CD4-positive, alpha-beta T cell treated with Interferon alpha-2 for 1 hour (primary cell): Measurements from ENCODE around the gene FOXP1.

Source experiments
- DNase-seq, 2 donors: peaks; one replicate each; pipeline ENCODE4 v3.0.0-alpha.2; 2020 to 2022

The FOXP1 gene

DNA sequence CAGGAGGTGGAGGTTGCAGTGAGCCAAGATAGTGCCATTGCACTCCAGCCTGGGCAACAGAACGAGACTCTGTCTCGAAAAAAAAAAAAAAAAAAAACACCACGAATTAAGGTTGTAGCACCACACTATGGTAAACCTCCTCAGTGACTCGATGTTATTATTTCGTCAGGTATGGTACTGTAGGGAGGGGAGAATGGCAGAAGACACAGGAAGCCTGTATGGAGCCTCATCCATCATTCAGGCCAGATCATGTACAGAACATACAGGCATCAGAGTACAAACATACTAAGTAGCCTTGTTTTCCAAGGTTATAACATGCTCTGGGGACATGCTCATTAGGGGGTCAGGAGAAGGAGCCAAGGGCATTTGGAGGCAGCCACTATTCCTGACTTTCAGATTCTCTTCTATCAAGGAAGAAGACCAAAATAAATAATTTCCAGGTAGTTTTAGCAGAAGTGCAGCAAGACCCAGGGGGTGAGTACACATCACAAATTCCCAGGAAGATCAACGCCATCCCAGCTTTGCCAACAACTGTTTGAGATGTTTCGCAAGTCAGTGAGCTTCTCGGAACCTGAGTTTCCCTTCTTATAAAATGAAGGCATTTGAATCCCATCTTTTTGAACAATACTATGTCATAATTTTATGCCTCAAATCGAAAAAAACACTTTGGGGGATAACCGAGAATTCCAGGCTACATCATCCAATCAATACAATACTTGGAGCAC, 79.8 kb downstream of the FOXP1 start:
- DNase-seq, result no peak

GRCh38 chr3:71502066-71502625, 81.4 kb downstream of the FOXP1 start:
- no peak for DNase-seq

DNA sequence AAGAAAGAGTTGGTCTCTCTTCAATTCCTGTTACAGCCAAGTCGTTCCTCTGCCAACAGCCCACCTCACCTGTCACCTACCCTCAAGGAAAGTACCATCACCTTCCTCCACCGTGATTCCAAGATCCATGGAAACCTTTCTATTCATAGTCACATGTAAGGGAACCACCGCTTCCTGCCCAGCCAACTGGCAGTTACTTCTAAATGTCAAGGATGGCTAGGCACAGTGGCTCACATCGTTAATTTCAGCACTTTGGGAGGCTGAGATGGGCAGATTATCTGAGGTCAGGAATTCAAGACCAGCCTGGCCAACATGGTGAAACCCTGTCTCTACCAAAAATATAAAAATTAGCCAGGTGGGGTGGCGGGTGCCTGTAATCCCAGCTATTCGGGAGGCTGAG, 82.8 kb downstream of the FOXP1 start:
- no peak for DNase-seq

DNA sequence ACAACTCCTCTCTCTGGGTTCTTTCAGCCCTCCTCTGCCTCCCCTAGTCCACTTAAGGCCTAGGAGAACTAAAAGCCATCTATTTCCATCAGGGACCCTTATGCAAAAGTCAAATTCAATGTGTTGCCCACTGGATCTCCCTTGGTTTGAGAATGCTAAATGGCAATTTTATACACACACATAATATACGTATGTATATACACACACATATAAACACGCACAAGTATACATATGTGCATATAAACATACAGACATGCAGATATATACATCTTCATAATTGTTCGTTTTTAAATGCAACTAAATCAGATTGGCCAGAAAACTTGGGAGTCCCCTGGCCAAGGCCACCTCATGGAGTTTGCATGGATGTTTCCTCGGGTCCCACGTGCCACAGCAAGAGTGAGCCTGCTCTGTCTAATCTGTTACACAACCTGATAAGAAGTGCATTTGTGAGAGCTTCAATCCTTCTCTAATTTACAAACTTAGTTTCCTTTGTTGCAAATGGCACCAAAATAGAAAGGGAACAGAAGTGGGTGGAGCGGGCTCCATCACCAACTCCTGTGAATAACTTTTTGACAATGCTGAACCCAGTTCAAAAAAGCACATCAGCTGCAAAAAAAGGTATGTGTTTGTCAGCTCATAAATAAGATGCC, 84.2 kb downstream of the FOXP1 start:
- no peak for DNase-seq

- DNase-seq, result no peak
Observed at GRCh38 chr3:71498543-71498942, 85.0 kb downstream of the FOXP1 start.

DNA sequence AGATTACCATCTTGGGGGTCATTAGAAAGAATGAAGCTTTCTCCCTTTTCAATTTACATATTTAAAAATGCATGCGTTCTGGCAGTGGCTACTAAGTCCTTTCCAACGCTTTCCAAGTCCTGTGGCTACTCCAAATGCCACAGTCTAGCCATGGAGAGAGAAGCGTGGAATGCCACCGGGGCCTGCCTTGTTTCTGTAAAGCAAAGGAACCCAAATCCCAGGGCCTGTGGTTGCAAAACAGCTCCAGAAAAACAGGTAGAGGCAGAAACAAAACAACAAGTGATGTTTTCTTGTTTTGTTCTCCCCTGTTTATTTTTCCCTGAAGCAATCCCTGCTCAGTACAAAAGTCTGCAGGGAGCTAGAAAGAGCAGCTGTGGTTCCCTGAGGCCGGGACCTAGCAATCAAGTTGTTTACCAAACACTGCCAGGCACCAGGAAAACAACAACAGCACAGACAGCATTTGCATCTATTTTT, 85.5 kb downstream of the FOXP1 start:
- DNase-seq, result no peak

DNA sequence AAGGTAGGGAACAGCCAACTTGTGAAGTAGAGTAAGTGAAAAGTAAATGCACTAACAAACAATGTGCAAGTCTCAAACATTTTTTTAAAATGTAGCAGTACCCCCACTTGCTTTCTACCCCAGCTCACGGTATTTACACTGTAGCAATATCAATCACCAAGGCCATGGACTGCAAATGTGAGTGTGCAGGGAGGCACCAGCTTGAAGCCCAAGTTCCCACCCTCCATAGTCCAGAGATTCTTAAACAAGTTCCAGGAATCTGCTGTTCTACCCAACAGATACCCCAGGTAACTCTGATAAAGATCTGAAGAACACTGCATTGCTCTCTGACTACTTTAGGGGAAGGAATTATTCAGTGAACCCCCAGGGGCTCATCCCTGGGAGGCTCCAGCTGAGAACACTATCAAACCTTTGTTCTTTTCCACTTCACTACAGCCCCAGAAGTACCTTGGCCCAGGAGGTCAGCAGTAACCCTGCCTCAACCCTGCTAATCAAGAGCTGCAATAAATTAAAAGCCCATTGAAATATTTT, 86.1 kb downstream of the FOXP1 start:
- DNase-seq, result no peak

DNA sequence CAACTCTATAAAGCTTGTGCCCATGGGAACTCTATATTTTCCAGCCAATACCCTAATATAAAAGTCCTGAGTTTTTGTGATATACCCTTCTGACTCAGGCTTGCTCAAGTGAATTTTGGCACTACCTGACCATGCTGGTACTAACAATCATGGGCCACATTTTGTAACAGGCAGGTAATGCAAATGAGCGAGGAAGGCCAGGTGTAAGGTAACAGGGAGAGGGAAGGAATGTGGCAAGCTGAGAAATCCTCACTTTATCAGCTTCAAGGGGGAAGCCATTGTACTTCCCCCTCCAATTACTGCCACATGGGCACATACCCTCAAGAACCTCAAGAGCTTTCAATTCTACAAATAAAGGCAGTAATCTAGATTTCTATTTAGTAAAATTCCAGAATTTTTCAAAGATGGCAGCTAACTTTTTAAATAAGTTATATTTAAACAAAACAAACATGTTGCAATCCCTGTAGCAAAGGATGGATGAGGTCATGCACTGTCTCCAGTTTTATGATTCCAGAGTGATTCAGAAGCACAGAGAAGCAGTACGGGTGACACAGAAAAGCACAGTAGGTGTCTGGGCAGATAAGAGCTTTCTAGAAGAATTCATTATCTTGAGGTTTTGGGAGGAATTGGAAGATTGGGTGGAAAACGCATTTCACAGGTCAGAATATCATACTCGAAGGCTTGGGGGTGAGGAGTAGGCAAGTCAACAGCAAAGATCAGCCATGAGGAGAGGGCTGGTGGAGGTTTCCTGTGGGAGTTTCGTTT, 87.6 kb downstream of the FOXP1 start:
- peak in 1 of 2 donors; percentile 50 for DNase-seq

DNA sequence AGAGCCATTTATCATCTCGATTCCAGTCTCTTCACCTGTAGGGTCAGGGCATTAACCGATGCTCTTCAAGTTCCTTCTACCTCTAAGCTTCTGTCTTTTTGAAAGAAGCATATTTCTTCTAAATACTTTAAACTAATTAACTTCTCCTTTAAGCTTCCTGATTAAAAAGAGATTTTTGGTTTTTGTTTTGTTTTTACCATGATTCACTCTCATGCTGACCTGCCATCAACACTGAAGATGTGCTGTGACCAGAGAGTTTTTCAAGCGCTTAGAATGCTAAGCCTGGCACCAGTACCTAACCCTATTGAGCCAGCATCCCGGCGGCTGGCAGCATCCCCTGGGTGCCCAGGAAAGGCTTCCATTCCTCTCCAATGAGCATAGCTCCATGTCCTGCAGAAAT, 89.3 kb downstream of the FOXP1 start:
- no peak for DNase-seq

DNA sequence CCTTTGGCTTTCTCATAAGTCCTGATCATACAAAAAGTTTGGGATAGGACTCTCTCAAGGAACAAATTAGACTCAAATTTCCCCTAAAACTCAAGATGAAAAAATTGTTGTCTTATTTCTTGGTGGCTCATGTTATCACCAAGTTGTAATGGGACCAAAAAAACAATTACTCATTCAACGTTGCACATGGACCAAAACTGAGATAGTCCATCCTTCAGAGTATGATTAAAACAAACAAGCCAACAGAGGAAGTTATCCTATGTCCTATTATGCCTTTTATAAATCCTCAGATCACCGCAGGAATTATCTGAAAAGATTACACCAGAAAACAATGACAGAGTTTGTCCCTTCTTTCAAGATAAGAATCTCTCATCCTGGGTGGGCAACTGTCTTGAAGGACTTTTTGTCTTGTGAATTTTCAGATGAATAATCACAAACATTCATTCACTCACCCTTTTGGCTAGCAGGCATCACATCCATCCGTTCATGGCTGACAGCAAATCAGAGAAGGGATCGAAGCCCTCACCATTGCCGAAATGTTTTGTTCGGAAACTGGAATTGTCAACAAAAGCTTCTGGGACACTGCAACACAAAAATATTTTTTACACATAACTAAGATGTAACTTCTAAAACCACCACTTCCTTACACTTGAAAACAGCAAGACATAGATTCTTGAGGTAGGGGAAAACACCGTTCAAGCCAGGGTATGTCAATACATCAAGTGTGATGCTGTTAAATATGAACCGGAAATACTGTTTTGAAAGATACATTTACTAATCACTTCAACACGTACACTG, 90.4 kb downstream of the FOXP1 start:
- peak; percentile 52 to 85 for DNase-seq

- DNase-seq, result peak; percentile 63 to 80
Observed at GRCh38 chr3:71492566-71492965, 91.0 kb downstream of the FOXP1 start.

DNA sequence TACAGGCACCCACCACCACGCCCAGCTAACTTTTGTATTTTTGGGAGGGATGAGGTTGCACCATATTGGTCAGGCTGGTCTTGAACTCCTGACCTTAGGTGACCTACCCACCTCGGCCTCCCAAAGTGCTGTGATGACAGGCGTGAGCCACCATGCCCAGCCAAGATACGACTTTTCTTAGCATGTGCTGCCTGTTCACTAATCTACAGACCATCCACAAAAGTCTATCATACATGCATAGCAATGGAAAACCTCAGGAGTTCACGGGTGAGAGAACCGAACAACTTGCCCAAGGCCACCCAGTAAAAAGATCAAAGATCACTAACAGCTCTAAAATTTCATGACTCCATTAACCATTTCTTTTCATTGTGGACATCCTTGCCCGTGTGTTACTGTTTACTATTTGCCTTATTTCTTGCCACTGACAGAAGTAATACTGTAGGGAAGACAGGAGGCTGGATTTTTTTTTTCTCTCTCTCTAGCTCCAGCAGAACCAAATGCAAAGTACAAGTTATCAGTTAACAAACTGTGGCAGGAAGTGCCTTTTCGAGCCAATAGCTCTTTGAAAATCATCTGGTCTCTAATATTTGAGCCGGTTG, 92.3 kb downstream of the FOXP1 start:
- DNase-seq, result no peak

DNA sequence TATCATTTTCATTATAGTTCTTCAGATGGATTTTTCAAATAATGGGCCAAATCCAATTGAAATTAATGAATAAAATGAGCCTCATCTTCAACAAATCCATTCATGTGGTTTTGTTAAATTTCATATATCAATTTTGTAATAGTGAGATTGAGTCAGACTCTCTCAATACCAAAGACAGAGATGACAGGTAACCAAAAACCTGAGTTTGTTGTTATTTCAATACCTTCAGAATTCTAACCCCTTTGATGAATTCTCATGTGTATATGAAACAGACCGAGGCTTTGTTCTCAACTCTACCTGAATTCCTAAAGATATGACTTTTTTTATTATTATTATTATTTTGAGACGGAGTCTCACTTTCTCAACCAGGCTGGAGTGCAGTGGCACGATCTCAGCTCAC, 92.8 kb downstream of the FOXP1 start:
- DNase-seq, result no peak

DNA sequence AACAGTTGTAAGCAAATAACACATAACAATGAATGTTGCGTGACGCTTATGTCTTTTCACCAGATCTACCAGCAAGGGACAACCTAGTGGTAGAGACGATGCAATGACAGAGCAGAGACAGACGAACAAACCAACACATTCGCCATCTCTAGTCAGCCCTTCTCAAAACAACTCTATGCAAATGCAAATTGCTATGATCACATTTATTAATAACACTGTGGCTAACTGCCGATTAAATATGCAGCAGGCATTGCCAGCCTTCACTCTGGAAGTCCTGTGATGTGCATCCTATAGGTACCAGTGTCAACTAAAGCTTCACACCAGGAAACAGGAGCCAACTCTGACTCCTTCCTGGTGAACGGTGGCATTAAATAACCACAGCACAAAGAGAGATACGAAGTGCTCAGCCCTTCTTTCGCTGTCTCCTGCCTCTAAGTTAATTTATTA, 94.2 kb downstream of the FOXP1 start:
- DNase-seq, result peak; percentile 56 to 66

DNA sequence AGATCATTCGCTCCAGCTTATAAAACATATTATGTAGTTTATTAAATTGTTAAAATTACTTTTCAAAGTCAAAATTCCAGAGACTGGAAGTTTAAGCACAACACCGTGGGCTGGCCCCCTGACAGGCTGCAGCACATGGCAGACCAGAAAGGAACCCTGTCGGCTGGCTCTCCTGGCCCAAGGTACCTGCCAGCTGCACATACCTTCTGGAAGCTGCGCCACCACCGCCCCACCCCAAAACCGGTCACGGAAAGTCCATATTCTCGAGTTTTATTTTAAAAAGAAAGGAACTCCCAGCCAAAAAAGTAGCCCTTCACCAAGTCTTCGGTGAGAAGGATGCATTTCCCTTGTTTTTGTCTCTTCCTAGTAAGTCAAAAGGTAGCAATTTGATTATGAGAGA, 94.6 kb downstream of the FOXP1 start:
- no peak for DNase-seq

GRCh38 chr3:71488391-71488809, 95.1 kb downstream of the FOXP1 start:
- peak in 1 of 2 donors; percentile 23 for DNase-seq

DNA sequence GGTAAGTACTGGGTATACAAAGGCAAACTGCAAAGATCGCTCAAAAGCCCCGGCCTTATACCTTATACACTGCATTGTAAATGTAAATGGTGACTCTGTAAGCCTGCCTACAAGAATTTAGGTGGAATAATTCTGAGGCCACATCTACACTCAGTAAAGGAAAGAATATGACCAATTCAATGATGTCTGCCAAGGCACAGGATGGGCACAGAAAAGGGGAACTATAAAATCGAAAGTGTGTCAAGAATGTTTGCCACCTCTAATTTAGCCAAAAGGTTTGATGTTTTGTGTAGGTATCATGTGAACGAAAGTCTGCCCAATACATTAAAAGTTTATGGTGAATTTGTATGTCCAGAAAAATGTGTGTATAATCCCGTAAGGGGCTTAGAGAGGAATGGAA, 96.1 kb downstream of the FOXP1 start:
- peak in 1 of 2 donors; percentile 42 for DNase-seq

GRCh38 chr3:71486831-71487230, 96.7 kb downstream of the FOXP1 start:
- DNase-seq, result peak in 1 of 2 donors; percentile 45

- DNase-seq, result no peak
Observed at GRCh38 chr3:71485896-71486295, 97.6 kb downstream of the FOXP1 start.

GRCh38 chr3:71484452-71484851, 99.1 kb downstream of the FOXP1 start:
- DNase-seq, result no peak

GRCh38 chr3:71484047-71484446, 99.5 kb downstream of the FOXP1 start:
- DNase-seq, result no peak

GRCh38 chr3:71482771-71483170, 100.8 kb downstream of the FOXP1 start:
- DNase-seq, result no peak
